GM12874 (cell line): ENCODE data around the gene ADCY9.

Experiments used
- TF ChIP-seq, protein P1 (sequence below): IDR thresholded peaks from 2 replicates; pipeline ENCODE4 v1.5.1; 2011; ENCODE audit warnings: low read depth, mild to moderate bottlenecking, control low read depth, low read length, moderate library complexity; ENCODE audit not compliant: insufficient read depth

Gene ADCY9

DNA sequence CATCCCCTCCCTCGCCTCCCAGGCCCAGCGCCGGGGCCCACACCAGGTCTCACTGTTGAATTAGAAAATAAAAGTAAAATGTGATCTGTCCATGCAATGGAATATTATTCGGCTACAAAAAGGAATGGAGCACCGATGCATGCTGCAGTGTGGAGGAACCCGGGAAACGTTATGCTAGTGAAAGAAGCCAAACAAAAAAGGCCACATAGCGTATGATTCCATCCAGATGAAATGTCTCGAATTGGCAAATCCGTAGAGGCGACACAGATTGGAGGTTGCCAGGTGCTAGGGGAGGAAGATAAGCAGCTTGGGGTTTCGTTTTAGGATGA lies 972 bp upstream of the ADCY9 start:
- TF ChIP-seq, protein P1, sequence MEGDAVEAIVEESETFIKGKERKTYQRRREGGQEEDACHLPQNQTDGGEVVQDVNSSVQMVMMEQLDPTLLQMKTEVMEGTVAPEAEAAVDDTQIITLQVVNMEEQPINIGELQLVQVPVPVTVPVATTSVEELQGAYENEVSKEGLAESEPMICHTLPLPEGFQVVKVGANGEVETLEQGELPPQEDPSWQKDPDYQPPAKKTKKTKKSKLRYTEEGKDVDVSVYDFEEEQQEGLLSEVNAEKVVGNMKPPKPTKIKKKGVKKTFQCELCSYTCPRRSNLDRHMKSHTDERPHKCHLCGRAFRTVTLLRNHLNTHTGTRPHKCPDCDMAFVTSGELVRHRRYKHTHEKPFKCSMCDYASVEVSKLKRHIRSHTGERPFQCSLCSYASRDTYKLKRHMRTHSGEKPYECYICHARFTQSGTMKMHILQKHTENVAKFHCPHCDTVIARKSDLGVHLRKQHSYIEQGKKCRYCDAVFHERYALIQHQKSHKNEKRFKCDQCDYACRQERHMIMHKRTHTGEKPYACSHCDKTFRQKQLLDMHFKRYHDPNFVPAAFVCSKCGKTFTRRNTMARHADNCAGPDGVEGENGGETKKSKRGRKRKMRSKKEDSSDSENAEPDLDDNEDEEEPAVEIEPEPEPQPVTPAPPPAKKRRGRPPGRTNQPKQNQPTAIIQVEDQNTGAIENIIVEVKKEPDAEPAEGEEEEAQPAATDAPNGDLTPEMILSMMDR = no peak

DNA sequence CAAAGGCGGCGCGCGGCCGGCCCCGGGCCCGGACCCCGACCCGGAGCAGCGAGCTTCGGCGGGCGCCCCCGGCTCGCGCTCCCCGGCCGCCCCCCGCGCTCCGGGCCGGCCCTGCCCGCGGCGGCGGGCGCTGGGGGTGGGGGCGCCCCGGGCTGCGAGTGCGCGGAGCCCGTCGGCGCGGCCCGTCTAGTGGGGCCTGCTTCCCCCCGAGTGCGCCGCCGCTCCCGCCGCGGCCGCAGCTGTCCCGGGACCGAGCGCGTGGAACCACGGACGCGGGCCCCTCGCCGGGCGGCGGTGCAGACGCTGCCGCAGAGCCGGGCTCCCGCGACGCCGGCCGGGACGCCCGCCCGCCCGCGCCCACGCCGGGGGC lies 308 bp downstream of the ADCY9 start:
- TF ChIP-seq, protein P1 = no peak

DNA sequence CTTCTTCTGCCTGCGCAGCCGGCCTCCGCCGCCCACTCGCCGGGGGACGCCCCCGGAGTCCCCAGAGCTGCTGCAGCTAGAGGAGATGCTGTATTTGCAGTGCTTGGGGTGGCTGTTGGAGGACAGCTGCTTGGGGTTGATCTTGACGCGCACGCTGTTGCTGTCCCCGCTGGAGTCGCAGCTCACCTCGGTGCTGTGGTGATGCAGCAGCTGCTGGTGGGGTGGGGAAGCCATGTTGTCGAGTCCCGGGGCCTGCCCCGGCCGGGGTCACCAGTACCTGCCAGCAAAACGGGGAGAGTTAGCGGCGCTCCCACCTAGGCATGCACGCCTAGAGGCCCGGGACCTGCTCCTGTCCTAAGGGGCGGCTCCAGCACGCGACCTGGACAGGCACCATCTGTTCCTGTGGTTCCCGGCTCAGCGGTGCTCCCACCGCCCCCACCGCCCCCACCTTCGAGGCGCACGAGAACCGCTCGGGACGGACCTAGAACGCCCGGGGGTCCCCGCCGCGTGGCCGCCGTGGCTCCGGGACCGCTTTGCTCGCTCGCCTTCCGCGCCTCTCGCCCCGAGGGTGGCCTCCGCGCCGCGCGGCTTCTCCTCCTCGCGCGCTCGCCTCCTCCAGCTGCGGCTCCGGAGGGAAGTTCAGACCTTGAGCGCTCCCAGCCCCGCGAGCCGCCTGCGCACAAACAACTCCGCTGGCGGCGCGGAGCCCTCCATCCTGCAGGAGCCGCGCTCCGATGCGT lies 863 bp downstream of the ADCY9 start:
- TF ChIP-seq, protein P1 = no peak

DNA sequence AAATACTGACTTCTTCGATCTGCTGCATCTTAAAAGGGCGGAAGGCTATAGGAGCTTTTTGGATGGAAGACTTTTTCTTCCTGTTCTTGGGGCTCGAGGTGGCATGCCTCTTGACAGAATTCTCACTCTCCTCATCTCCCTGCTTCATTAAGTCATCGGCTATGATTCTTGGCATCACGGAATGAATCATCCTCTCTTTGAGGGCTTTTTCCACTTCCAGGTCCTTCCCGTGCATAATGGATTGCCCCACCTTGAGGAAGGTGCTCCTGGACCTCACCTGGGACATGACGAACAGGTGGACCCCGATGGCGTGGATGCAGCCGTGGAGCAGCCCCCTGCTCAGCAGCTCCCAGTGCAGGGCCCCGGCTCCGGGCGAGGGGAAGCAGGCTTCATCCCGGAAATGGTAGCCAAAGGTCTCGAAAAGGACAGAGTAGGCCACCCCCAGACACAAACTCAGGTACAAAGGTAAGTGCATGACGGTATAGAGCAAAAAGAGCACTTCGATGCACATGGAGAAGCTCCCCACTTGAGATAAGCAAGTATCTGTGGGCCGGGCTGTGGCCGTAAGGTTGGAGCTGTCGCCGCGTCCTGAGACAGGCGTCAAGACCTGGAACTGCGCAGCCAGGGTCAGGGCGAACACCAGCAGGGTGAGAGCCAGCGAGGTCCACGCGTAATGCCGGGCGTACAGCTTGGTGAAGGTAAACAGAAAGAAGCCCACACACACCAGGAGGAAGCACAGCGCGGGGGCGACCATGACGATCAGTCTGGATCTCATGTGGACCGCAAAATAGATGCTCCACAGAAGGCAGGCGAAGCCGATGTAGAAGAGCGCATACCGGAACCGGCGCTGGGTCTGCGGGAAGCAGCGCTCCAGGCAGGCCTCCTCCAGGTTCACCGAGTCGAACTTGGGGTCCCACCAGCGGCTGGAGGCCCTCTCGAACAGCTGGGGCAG lies 1.7 kb downstream of the ADCY9 start:
- TF ChIP-seq, protein P1 = no peak

DNA sequence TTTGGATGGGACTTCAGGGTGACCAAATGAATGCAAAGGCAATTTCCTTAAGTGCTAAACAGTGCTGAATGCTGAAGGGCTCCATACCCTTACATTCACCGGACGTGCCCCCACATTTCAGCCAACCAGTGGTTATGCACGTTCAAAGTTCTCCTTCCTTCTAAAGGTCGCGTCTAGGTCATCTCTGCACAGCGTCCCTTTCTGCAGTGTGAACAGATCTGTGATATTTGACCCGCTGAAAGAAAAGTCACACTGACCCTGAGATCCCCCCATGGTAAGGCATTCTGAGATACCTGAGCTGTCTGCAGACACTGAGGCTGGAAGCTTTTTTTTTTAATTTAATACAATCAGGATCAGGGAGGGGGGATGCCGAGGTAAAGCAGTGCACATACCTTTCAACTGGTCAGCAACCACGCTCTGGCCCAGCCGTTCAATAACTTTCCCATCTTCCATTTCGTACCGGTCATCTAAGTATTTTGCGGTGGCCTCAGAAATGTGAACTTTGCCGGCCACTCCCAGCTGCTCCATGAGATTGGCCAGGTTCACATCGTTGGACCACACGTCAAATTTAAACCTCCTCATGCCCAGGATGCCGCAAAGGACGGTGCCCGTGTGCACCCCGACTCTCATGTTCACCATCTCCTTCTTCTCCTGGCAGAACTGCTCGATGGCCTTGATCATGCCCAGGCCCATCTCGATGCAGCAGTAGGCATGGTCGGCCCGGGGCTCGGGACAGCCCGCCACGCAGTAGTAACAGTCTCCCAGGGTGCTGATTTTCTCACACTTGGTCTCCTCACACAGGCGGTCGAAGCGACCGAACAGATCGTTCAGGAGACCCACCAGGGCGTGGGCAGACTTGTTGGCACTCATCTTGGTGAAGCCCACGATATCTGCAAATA lies 2.6 kb downstream of the ADCY9 start:
- TF ChIP-seq, protein P1 = no peak

DNA sequence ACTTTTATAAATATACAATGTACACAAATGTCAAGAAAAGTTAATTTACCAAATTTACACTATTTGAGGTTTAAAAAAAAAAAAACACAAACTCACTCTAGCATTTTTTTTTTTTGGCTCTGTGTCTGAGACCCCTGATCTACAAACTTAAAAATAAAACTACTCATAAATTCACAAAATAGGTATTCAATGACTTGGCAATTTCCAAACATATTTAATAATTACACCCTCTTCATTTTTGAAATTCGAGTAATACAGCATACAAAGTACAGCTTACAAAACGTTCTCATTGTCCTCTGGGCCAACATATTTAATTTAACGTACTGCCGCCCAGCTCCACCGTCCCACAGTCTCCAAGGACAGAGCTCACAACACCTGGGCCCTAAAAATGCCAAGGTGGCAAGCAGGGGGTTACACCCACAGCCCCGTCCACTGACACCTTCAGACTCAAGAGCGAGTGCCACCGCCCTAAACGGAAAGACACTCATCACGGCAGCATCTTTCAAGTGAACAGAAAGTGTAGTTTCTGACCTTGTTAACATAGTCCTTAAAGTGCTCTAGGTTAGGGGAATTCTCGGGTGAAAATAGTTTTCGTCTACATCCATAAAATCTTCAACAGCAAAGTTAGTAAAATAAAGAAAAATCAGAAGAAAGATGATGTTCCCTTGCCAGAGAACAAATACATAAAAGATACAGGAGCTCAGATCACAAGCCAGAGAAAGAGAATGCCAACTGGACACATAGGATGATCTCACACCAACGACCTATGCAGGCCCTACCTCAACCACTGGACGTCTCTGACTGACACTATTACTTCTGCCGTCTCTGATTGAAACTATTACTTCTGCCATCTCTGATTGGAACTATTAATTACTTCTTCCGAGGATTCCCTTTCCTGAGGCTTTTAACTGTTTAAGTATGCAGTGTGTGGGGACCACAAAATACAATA lies 4.2 kb downstream of the ADCY9 start:
- TF ChIP-seq, protein P1 = no peak
